ENCODE data around the gene OCA2.
"Not testable (repeated sequence)": the region's sequence is repeated elsewhere in the genome, so short reads cannot be mapped to it uniquely, and the experiment has no call there.

The OCA2 gene

GRCh38 chr15:27952593-27952992 is 146.5 kb downstream of the OCA2 start:
- not testable (repeated sequence) for H3K4ac ChIP-seq (ENCODE audit: low read depth in 1 of 2, low read length in 2 of 2)

GRCh38 chr15:27951191-27951890 is 147.8 kb downstream of the OCA2 start:
- peaks cover 0 to 3% of the 10 kb centered on the region in 2 experiments for H3K36me3 ChIP-seq (ENCODE audit: control insufficient read depth in 1 of 2, insufficient read depth in 2 of 2, low read depth in 1 of 2, low read length in 2 of 2)
- no peaks in the 10 kb centered on the region for H3K27me3 ChIP-seq (ENCODE audit: control insufficient read depth in 1 of 2, insufficient read depth in 1 of 2, low read length in 2 of 2)
- H3K9me3 ChIP-seq (ENCODE audit: control insufficient read depth, low read length): no peaks in the 10 kb centered on the region
- no peak overlapping the region for H2BK15ac ChIP-seq (ENCODE audit: low read depth, poor library complexity, severe bottlenecking)
- H2BK5ac ChIP-seq (ENCODE audit: low read depth, low read length, poor library complexity, severe bottlenecking): no peak overlapping the region
- no peak overlapping the region for H3K9ac ChIP-seq (ENCODE audit: low read length)
- no peak for DNase-seq
- H2AK5ac ChIP-seq (ENCODE audit: low read length, severe bottlenecking): no peak overlapping the region
- H2AFZ ChIP-seq (ENCODE audit: low read depth, low read length): no peak overlapping the region
- H4K8ac ChIP-seq (ENCODE audit: low read length): no peak overlapping the region
- H2BK12ac ChIP-seq (ENCODE audit: low read length in 2 of 2): no peak overlapping the region
- no peak overlapping the region for H3K4ac ChIP-seq (ENCODE audit: low read depth in 1 of 2, low read length in 2 of 2)
- no peak overlapping the region for H3K4me3 ChIP-seq (ENCODE audit: insufficient read depth in 1 of 2, low read depth in 1 of 2, low read length in 2 of 2)
- H3K4me2 ChIP-seq (ENCODE audit: low read length, poor library complexity, severe bottlenecking): no peak overlapping the region
- no peak overlapping the region for H2BK120ac ChIP-seq (ENCODE audit: low read depth, low read length)
- H3K4me1 ChIP-seq (ENCODE audit: control insufficient read depth, insufficient read depth, low read depth, low read length): no peaks in the 10 kb centered on the region
- no peak overlapping the region for H3K23ac ChIP-seq (ENCODE audit: low read length in 2 of 2)
- WGBS: 79% methylated on average over 13 of the region's 13 CpGs
- H3K79me1 ChIP-seq (replicated peaks; ENCODE audit: low read length, poor library complexity, severe bottlenecking): no peaks in the 10 kb centered on the region
- H3K18ac ChIP-seq (ENCODE audit: low read depth in 1 of 2, low read length in 2 of 2): no peak overlapping the region
- H3K27ac ChIP-seq (ENCODE audit: low read length, poor library complexity, severe bottlenecking): no peak overlapping the region
- no peak overlapping the region for H4K91ac ChIP-seq (ENCODE audit: low read length)
- H3K14ac ChIP-seq (ENCODE audit: low read length in 2 of 2): no peak overlapping the region

More at GRCh38 chr15:27952593-27952992, 146.5 kb downstream of the OCA2 start:
- not testable (repeated sequence) for H2AFZ ChIP-seq (ENCODE audit: low read depth, low read length); H2AK5ac ChIP-seq (ENCODE audit: low read length, severe bottlenecking); DNase-seq; H3K79me1 ChIP-seq (replicated peaks; ENCODE audit: low read length, poor library complexity, severe bottlenecking); H4K8ac ChIP-seq (ENCODE audit: low read length); H3K4me3 ChIP-seq (ENCODE audit: insufficient read depth in 1 of 2, low read depth in 1 of 2, low read length in 2 of 2); H3K18ac ChIP-seq (ENCODE audit: low read depth in 1 of 2, low read length in 2 of 2); H3K4me1 ChIP-seq (ENCODE audit: control insufficient read depth, insufficient read depth, low read depth, low read length); H3K27ac ChIP-seq (ENCODE audit: low read length, poor library complexity, severe bottlenecking); H3K27me3 ChIP-seq (ENCODE audit: control insufficient read depth in 1 of 2, insufficient read depth in 1 of 2, low read length in 2 of 2); H3K23ac ChIP-seq (ENCODE audit: low read length in 2 of 2); H4K91ac ChIP-seq (ENCODE audit: low read length); H2BK15ac ChIP-seq (ENCODE audit: low read depth, poor library complexity, severe bottlenecking); H3K9ac ChIP-seq (ENCODE audit: low read length); H3K4me2 ChIP-seq (ENCODE audit: low read length, poor library complexity, severe bottlenecking); H3K36me3 ChIP-seq (ENCODE audit: control insufficient read depth in 1 of 2, insufficient read depth in 2 of 2, low read depth in 1 of 2, low read length in 2 of 2); H2BK5ac ChIP-seq (ENCODE audit: low read depth, low read length, poor library complexity, severe bottlenecking); H3K9me3 ChIP-seq (ENCODE audit: control insufficient read depth, low read length); H2BK120ac ChIP-seq (ENCODE audit: low read depth, low read length); H3K14ac ChIP-seq (ENCODE audit: low read length in 2 of 2); H2BK12ac ChIP-seq (ENCODE audit: low read length in 2 of 2)
- 89% methylated on average over 5 of the region's 6 CpGs for WGBS

- Histone ChIP-seq H3K36me3 (ENCODE audit: control insufficient read depth in 1 of 2, insufficient read depth in 2 of 2, low read depth in 1 of 2, low read length in 2 of 2) (peaks cover 0 to 3% of the 10 kb centered on the region in 2 experiments), H3K4me2 (ENCODE audit: low read length, poor library complexity, severe bottlenecking) (no peak overlapping the region), H2AFZ (ENCODE audit: low read depth, low read length) (no peak overlapping the region), H3K9ac (ENCODE audit: low read length) (no peak overlapping the region), H2BK12ac (ENCODE audit: low read length in 2 of 2) (no peak overlapping the region), H3K27me3 (ENCODE audit: control insufficient read depth in 1 of 2, insufficient read depth in 1 of 2, low read length in 2 of 2) (no peaks in the 10 kb centered on the region), H3K9me3 (ENCODE audit: control insufficient read depth, low read length) (peaks cover 3% of the 10 kb centered on the region), H2BK15ac (ENCODE audit: low read depth, poor library complexity, severe bottlenecking) (no peak overlapping the region), H3K23ac (ENCODE audit: low read length in 2 of 2) (no peak overlapping the region), H2BK120ac (ENCODE audit: low read depth, low read length) (no peak overlapping the region), H2BK5ac (ENCODE audit: low read depth, low read length, poor library complexity, severe bottlenecking) (no peak overlapping the region), H3K79me1 (replicated peaks; ENCODE audit: low read length, poor library complexity, severe bottlenecking) (no peaks in the 10 kb centered on the region), H4K91ac (ENCODE audit: low read length) (no peak overlapping the region), H3K18ac (ENCODE audit: low read depth in 1 of 2, low read length in 2 of 2) (no peak overlapping the region), H3K4ac (ENCODE audit: low read depth in 1 of 2, low read length in 2 of 2) (no peak overlapping the region), H3K14ac (ENCODE audit: low read length in 2 of 2) (no peak overlapping the region), H2AK5ac (ENCODE audit: low read length, severe bottlenecking) (no peak overlapping the region), H3K4me1 (ENCODE audit: control insufficient read depth, insufficient read depth, low read depth, low read length) (no peaks in the 10 kb centered on the region), H3K27ac (ENCODE audit: low read length, poor library complexity, severe bottlenecking) (no peak overlapping the region), H4K8ac (ENCODE audit: low read length) (no peak overlapping the region), H3K4me3 (ENCODE audit: insufficient read depth in 1 of 2, low read depth in 1 of 2, low read length in 2 of 2) (no peak overlapping the region)
- 89% methylated on average over 10 of the region's 10 CpGs for WGBS
- no peak for DNase-seq
Observed at GRCh38 chr15:27949089-27949488, 150.0 kb downstream of the OCA2 start.

- no peak for DNase-seq
- Histone ChIP-seq H3K4me2 (ENCODE audit: low read length, poor library complexity, severe bottlenecking) (no peak overlapping the region), H2BK5ac (ENCODE audit: low read depth, low read length, poor library complexity, severe bottlenecking) (no peak overlapping the region), H2BK12ac (ENCODE audit: low read length in 2 of 2) (no peak overlapping the region), H2AK5ac (ENCODE audit: low read length, severe bottlenecking) (no peak overlapping the region), H3K4me1 (ENCODE audit: control insufficient read depth, insufficient read depth, low read depth, low read length) (no peaks in the 10 kb centered on the region), H3K14ac (ENCODE audit: low read length in 2 of 2) (no peak overlapping the region), H4K91ac (ENCODE audit: low read length) (no peak overlapping the region), H3K27ac (ENCODE audit: low read length, poor library complexity, severe bottlenecking) (no peak overlapping the region), H3K9me3 (ENCODE audit: control insufficient read depth, low read length) (peaks cover 19% of the 10 kb centered on the region), H3K18ac (ENCODE audit: low read depth in 1 of 2, low read length in 2 of 2) (no peak overlapping the region), H3K9ac (ENCODE audit: low read length) (no peak overlapping the region), H3K4me3 (ENCODE audit: insufficient read depth in 1 of 2, low read depth in 1 of 2, low read length in 2 of 2) (no peak overlapping the region), H3K23ac (ENCODE audit: low read length in 2 of 2) (no peak overlapping the region), H2BK15ac (ENCODE audit: low read depth, poor library complexity, severe bottlenecking) (no peak overlapping the region), H3K27me3 (ENCODE audit: control insufficient read depth in 1 of 2, insufficient read depth in 1 of 2, low read length in 2 of 2) (no peaks in the 10 kb centered on the region), H3K4ac (ENCODE audit: low read depth in 1 of 2, low read length in 2 of 2) (no peak overlapping the region), H2BK120ac (ENCODE audit: low read depth, low read length) (no peak overlapping the region), H3K79me1 (replicated peaks; ENCODE audit: low read length, poor library complexity, severe bottlenecking) (no peaks in the 10 kb centered on the region), H2AFZ (ENCODE audit: low read depth, low read length) (no peak overlapping the region), H3K36me3 (ENCODE audit: control insufficient read depth in 1 of 2, insufficient read depth in 2 of 2, low read depth in 1 of 2, low read length in 2 of 2) (no peaks in the 10 kb centered on the region), H4K8ac (ENCODE audit: low read length) (no peak overlapping the region)
- WGBS: no CpG with 5 or more reads among the region's 2 CpGs
Observed at GRCh38 chr15:27939246-27939645, 159.9 kb downstream of the OCA2 start.
